Ishikawa (cell line): ENCODE results near the gene LY6G6D.

ENCODE experiments used
- EGR1 ChIP-seq: IDR thresholded peaks from 2 replicates; pipeline ENCODE4 v1.6.1; 2012
- NFIC ChIP-seq: IDR thresholded peaks from 2 replicates; pipeline ENCODE4 v1.6.1; 2012
- RAD21 ChIP-seq: IDR thresholded peaks from 2 replicates; pipeline ENCODE4 v1.6.1; 2012; ENCODE audit warnings: low read depth
- TAF1 ChIP-seq: IDR thresholded peaks from 2 replicates; pipeline ENCODE4 v1.6.1; 2012; ENCODE audit warnings: low read depth, mild to moderate bottlenecking

DNA sequence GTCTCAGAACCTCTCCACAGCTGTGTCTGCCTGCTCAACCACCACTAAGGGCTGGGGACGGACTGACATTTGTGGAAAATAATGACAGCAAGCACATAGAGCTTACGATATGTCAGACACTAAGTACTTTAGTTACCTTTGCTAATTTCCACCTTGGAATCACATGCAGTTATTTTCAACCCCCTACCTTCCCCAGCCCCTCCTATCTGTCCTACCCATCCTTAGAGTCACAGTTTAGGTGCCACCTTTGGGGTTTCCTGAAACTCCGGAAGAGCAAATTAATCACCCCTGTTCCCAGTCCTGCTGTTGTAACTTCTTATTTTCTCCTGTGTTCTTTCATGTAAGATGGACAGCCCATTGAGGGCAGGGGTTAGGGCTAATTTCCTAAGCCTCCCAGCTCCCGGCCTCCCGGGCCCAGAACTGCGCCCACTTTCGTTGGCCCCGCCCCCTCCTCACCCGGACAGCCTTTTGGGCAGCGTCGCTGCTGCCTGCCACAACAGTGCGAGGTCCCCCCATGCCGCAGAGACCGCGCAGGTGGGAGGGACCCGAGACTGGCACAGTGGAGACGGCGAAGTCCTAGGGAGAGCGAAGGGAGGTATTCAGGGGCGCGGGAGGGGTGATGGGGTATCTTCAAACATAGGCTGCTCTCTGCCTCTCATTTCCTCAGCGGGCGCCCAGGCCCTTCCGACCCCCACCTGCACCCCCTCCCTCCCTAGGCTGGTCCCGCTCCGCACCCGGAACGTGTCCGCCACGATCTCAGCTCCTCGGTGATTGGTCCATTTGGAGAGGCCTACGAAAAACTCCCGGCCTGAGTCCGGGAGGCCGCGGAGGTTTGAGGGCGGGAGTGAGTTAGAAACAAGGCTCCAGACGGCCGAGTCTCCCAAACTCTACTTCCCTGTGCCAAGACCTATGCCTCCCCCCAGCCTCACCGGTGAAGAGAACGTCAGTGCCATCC is 12.8 kb downstream of the LY6G6D start:
- TF ChIP-seq TAF1 (no peak), RAD21 (no peak), NFIC (no peak), EGR1 (no peak)
